DMS 273 (cell line): ENCODE results near the gene PSMD5.

Experiments
- DNase-seq: peaks from one replicate; lab custom pipeline; 2025; ENCODE audit not compliant: unreplicated experiment; lab: John Stamatoyannopoulos, UW

Gene PSMD5

GRCh38 chr9:120842685-120843485 lies at the start of gene PSMD5:
TSS of gene PSMD5 (minus strand) at chr9:120842922. CDS start at chr9:120842909, 13 bp downstream.
- DNase-seq: peak; percentile 99

- DNase-seq: no peak
Measured at GRCh38 chr9:120891884-120892747, 49.4 kb upstream of the PSMD5 start.

- no peak for DNase-seq
Measured at GRCh38 chr9:120891245-120891883, 48.6 kb upstream of the PSMD5 start.

GRCh38 chr9:120890320-120891244 lies 47.9 kb upstream of the PSMD5 start:
- DNase-seq: no peak

GRCh38 chr9:120889606-120890271 lies 47.0 kb upstream of the PSMD5 start:
- DNase-seq: no peak

- no peak for DNase-seq
Measured at GRCh38 chr9:120888626-120889025, 45.9 kb upstream of the PSMD5 start.

- no peak for DNase-seq
Measured at GRCh38 chr9:120886490-120886967, 43.8 kb upstream of the PSMD5 start.

GRCh38 chr9:120885958-120886357 lies 43.2 kb upstream of the PSMD5 start:
- no peak for DNase-seq

GRCh38 chr9:120885457-120885856 lies 42.7 kb upstream of the PSMD5 start:
- DNase-seq: no peak

- no peak for DNase-seq
Measured at GRCh38 chr9:120883608-120883996, 40.9 kb upstream of the PSMD5 start.

- DNase-seq: no peak
Measured at GRCh38 chr9:120882935-120883607, 40.3 kb upstream of the PSMD5 start.

GRCh38 chr9:120879446-120879845 lies 36.7 kb upstream of the PSMD5 start:
- DNase-seq: no peak

- DNase-seq: peak; percentile 53
Measured at GRCh38 chr9:120878188-120879130, 35.7 kb upstream of the PSMD5 start.

GRCh38 chr9:120877276-120878034 lies 34.7 kb upstream of the PSMD5 start:
- peak; percentile 92 for DNase-seq

GRCh38 chr9:120876842-120877240 lies 34.1 kb upstream of the PSMD5 start, which contains the start of gene PHF19:
TSS of gene PHF19 (minus strand) at chr9:120877188. CDS start at chr9:120874741, 2,447 bp downstream.
- DNase-seq: peak; percentile 77

- DNase-seq: peak; percentile 92
Measured at GRCh38 chr9:120875954-120876841, 33.5 kb upstream of the PSMD5 start.
